RWPE1 (cell line): Measurements from ENCODE around the gene TSPAN4.

Source experiments
- CTCF ChIA-PET: fragments of 350-600 bp; sonication (Branson Sonifier 250); formaldehyde crosslinking; extraction: SDS; loops from one replicate; lab custom pipeline; 2021; lab: Yijun Ruan, JAX
- POLR2A ChIA-PET: fragments of 400-600 bp; formaldehyde crosslinking; extraction: SDS; loops from one replicate; lab custom pipeline; 2020; ENCODE audit warnings: antibody characterized with exemption; ENCODE audit not compliant: low non-redundant PET; lab: Yijun Ruan, JAX
- DNase-seq: peaks from one replicate; pipeline ENCODE4 v3.0.0; 2012; ENCODE audit warnings: low spot score
- H3K27ac ChIP-seq: fragments of 450-650 bp; 2 replicates; pipeline ENCODE4 v1.5.1; 2017
- CTCF ChIP-seq: fragments of 450-650 bp; conservative IDR thresholded peaks from 2 replicates; pipeline ENCODE4 v1.5.1; 2017; ENCODE audit warnings: low read depth, mild to moderate bottlenecking

The TSPAN4 gene, protein sequence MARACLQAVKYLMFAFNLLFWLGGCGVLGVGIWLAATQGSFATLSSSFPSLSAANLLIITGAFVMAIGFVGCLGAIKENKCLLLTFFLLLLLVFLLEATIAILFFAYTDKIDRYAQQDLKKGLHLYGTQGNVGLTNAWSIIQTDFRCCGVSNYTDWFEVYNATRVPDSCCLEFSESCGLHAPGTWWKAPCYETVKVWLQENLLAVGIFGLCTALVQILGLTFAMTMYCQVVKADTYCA

GRCh38 chr11:842370-843002 lies at the start of gene TSPAN4, which contains the start of gene POLR2L:
Gene TSPAN4, plus strand, starts transcription at chr11:842852. Its CDS starts 7,453 bp downstream, at chr11:850305.
Gene POLR2L, minus strand, starts transcription at chr11:842529. Its CDS starts 21 bp downstream, at chr11:842508.
- DNase-seq: peak; percentile 80
- CTCF ChIA-PET: no interaction called here
- POLR2A ChIA-PET: interaction anchor here (0.5 to 1.7 kb wide), 8 partner anchors 8 to 236 kb away, joined by 3 to 7 read pairs (median 4); partner anchors contain the start of genes CD151 and PNPLA2
- no peak for TF ChIP-seq CTCF
- H3K27ac ChIP-seq: peak within 1 kb of the TSS; percentile 99

GRCh38 chr11:792873-793272 lies 49.8 kb upstream of the TSPAN4 start:
- no peak for DNase-seq
- CTCF ChIA-PET: interaction anchor here (0.7 kb wide), 1 partner anchor 10 kb away, joined by 3 read pairs; no protein-coding TSS in a partner anchor
- peak overlapping the region; percentile 96 for H3K27ac ChIP-seq
- no peak for TF ChIP-seq CTCF
- POLR2A ChIA-PET: no interaction called here

- DNase-seq: no peak
- POLR2A ChIA-PET: no interaction called here
- H3K27ac ChIP-seq: peak overlapping the region; percentile 96
- TF ChIP-seq CTCF: no peak
- CTCF ChIA-PET: interaction anchor here (0.6 kb wide), 1 partner anchor 43 kb away, joined by 3 read pairs; no protein-coding TSS in a partner anchor
Observed at GRCh38 chr11:793556-793955, 49.1 kb upstream of the TSPAN4 start.

DNA sequence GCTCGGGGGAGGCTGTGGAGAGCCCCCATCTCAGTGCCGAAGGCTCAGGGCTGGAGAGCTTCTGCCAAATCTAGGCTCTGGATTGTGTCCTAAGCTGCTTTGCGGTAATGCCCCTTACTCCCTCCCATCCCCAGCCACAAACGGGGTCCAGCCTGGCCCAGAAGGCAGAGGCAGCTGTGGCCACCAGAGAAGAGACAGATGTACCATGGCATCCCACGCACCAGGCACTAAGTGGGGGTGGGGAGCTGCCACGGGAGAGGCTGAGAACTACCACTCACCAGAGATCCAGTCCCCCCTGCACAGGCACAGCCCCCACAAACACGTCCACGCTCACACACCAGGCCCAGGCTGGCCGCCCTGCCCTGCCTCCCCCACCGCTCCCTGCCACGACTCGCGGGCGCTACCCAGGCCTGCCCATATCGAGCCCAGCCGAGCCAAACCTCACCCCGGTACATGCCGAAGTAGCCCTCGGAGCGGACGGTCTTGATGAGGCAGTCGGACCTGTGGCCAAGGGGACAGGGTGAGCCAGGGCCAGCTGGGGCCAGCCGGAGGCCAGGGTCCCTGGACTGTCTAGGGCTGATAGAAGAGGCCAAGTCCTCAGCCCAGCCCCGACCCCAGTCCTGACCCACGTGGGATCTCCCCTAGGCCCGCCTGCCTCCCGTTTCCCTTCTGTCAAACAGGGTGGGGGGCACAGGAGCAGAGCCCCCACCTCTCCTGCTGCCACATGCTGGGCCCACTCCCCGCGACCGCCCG lies 48.5 kb upstream of the TSPAN4 start:
- ChIA-PET POLR2A (no interaction called here), CTCF (no interaction called here)
- H3K27ac ChIP-seq: peak overlapping the region; percentile 96

GRCh38 chr11:794766-795633 lies 47.7 kb upstream of the TSPAN4 start:
- TF ChIP-seq CTCF: no peak
- no peak for DNase-seq
- ChIA-PET POLR2A (no interaction called here), CTCF (no interaction called here)
- peak overlapping the region; percentile 96 for H3K27ac ChIP-seq

More for the DNA sequence above, 48.5 kb upstream of the TSPAN4 start:
- no peak for TF ChIP-seq CTCF
- DNase-seq: no peak
